Measurements from ENCODE around the gene DUSP28. TPM values are rescaled to one million over a fixed set of nuclear protein-coding genes. Genes with fewer than 3 reads are reported as not detected.

DUSP28 gene
- total and polyA plus RNA-seq, 2 experiments from 2014 or later, result 2.7 to 4.3 TPM

DNA sequence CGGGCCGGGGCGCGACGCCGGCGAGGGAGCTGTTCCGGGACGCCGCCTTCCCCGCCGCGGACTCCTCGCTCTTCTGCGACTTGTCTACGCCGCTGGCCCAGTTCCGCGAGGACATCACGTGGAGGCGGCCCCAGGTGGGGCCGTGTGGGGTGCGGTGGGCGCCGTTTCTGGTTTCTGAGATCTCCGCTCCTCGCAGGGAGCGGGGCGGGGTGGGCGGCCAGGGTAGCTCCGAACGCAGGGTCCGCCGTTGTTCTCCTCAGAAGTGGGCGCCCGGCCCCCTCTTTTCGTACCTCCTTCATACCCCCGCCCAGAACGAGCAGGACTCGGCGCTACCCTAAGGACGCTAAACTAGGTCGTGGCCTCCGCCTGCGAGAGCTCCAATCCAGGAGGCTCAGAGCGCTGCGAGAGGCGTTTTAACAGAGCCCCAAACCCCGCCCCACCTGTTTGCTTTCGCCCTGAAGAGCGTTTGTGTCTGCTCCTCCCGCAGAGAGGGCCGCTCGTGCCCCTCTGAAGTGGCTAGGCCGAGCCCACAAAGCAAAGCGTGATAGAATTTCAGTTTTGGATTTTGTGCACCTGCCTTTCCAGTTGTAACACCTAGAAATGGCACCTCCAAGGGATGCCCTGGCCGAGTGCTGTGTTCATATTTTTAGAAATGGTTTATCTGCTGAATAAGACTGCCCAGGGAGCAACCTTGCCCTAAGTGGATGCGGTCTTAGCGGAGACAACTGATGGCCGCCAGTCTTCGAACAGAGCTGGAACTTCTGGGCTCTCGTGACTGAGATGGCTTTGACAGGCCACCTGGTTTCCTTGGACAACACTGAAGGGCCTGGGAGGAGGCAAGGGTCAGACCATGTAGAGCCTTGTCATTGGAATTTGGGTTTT is 27.0 kb downstream of the DUSP28 start (continued):
- TF ChIP-seq, protein P1, sequence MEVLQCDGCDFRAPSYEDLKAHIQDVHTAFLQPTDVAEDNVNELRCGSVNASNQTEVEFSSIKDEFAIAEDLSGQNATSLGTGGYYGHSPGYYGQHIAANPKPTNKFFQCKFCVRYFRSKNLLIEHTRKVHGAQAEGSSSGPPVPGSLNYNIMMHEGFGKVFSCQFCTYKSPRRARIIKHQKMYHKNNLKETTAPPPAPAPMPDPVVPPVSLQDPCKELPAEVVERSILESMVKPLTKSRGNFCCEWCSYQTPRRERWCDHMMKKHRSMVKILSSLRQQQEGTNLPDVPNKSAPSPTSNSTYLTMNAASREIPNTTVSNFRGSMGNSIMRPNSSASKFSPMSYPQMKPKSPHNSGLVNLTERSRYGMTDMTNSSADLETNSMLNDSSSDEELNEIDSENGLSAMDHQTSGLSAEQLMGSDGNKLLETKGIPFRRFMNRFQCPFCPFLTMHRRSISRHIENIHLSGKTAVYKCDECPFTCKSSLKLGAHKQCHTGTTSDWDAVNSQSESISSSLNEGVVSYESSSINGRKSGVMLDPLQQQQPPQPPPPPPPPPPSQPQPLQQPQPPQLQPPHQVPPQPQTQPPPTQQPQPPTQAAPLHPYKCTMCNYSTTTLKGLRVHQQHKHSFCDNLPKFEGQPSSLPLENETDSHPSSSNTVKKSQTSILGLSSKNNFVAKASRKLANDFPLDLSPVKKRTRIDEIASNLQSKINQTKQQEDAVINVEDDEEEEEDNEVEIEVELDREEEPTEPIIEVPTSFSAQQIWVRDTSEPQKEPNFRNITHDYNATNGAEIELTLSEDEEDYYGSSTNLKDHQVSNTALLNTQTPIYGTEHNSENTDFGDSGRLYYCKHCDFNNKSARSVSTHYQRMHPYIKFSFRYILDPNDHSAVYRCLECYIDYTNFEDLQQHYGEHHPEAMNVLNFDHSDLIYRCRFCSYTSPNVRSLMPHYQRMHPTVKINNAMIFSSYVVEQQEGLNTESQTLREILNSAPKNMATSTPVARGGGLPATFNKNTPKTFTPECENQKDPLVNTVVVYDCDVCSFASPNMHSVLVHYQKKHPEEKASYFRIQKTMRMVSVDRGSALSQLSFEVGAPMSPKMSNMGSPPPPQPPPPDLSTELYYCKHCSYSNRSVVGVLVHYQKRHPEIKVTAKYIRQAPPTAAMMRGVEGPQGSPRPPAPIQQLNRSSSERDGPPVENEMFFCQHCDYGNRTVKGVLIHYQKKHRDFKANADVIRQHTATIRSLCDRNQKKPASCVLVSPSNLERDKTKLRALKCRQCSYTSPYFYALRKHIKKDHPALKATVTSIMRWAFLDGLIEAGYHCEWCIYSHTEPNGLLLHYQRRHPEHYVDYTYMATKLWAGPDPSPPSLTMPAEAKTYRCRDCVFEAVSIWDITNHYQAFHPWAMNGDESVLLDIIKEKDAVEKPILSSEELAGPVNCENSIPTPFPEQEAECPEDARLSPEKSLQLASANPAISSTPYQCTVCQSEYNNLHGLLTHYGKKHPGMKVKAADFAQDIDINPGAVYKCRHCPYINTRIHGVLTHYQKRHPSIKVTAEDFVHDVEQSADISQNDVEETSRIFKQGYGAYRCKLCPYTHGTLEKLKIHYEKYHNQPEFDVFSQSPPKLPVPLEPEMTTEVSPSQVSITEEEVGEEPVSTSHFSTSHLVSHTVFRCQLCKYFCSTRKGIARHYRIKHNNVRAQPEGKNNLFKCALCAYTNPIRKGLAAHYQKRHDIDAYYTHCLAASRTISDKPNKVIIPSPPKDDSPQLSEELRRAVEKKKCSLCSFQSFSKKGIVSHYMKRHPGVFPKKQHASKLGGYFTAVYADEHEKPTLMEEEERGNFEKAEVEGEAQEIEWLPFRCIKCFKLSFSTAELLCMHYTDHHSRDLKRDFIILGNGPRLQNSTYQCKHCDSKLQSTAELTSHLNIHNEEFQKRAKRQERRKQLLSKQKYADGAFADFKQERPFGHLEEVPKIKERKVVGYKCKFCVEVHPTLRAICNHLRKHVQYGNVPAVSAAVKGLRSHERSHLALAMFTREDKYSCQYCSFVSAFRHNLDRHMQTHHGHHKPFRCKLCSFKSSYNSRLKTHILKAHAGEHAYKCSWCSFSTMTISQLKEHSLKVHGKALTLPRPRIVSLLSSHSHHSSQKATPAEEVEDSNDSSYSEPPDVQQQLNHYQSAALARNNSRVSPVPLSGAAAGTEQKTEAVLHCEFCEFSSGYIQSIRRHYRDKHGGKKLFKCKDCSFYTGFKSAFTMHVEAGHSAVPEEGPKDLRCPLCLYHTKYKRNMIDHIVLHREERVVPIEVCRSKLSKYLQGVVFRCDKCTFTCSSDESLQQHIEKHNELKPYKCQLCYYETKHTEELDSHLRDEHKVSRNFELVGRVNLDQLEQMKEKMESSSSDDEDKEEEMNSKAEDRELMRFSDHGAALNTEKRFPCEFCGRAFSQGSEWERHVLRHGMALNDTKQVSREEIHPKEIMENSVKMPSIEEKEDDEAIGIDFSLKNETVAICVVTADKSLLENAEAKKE (CRISPR knock-in tag; IDR thresholded peaks at IDR 0.05), result no peak
- TF ChIP-seq, protein P2, sequence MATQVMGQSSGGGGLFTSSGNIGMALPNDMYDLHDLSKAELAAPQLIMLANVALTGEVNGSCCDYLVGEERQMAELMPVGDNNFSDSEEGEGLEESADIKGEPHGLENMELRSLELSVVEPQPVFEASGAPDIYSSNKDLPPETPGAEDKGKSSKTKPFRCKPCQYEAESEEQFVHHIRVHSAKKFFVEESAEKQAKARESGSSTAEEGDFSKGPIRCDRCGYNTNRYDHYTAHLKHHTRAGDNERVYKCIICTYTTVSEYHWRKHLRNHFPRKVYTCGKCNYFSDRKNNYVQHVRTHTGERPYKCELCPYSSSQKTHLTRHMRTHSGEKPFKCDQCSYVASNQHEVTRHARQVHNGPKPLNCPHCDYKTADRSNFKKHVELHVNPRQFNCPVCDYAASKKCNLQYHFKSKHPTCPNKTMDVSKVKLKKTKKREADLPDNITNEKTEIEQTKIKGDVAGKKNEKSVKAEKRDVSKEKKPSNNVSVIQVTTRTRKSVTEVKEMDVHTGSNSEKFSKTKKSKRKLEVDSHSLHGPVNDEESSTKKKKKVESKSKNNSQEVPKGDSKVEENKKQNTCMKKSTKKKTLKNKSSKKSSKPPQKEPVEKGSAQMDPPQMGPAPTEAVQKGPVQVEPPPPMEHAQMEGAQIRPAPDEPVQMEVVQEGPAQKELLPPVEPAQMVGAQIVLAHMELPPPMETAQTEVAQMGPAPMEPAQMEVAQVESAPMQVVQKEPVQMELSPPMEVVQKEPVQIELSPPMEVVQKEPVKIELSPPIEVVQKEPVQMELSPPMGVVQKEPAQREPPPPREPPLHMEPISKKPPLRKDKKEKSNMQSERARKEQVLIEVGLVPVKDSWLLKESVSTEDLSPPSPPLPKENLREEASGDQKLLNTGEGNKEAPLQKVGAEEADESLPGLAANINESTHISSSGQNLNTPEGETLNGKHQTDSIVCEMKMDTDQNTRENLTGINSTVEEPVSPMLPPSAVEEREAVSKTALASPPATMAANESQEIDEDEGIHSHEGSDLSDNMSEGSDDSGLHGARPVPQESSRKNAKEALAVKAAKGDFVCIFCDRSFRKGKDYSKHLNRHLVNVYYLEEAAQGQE (IDR thresholded peaks at IDR 0.05; ENCODE audit: unreplicated experiment), result no peak
- TF ChIP-seq EZH2 (IDR thresholded peaks at IDR 0.05; ENCODE audit: low read depth, unreplicated experiment) (no peak), EZH2phosphoT487 (IDR thresholded peaks at IDR 0.05; ENCODE audit: unreplicated experiment) (no peak), CREB1 (CRISPR knock-in tag; IDR thresholded peaks at IDR 0.05; ENCODE audit: low read depth) (no peak)

All from GM23338 (cell line).